Smooth muscle cell (in vitro differentiated cells): ENCODE data around the gene ARHGEF28. TPM values are rescaled to one million over a fixed set of nuclear protein-coding genes. Genes with fewer than 3 reads are reported as not detected.

Source experiments
- DNase-seq: peaks from one replicate; lab custom pipeline; 2025; ENCODE audit not compliant: unreplicated experiment; lab: John Stamatoyannopoulos, UW
- H2AFZ ChIP-seq: fragments of 200-600 bp; sonication (generic); 2 replicates; pipeline ENCODE4 v1.6.0; 2016; ENCODE audit warnings: antibody characterized with exemption, low read depth, mild to moderate bottlenecking
- H3F3A ChIP-seq: fragments of 200-600 bp; sonication (generic); 2 replicates; pipeline ENCODE4 v1.6.0; 2017; ENCODE audit warnings: antibody characterized with exemption, low read depth
- H3K27ac ChIP-seq: fragments of 200-600 bp; sonication (generic); 2 replicates; pipeline ENCODE4 v1.5.1; 2016; ENCODE audit warnings: low read depth, mild to moderate bottlenecking
- H3K27me3 ChIP-seq: fragments of 200-600 bp; sonication (generic); 2 replicates; pipeline ENCODE4 v1.6.1; 2016; ENCODE audit warnings: low read depth, mild to moderate bottlenecking
- H3K36me3 ChIP-seq: fragments of 200-600 bp; sonication (generic); 2 replicates; pipeline ENCODE4 v1.5.1; 2016; ENCODE audit warnings: low read depth
- H3K4me1 ChIP-seq: fragments of 200-600 bp; sonication (generic); 2 replicates; pipeline ENCODE4 v1.5.1; 2016; ENCODE audit warnings: low read depth
- H3K4me2 ChIP-seq: fragments of 200-600 bp; sonication (generic); 2 replicates; pipeline ENCODE4 v1.6.0; 2016; ENCODE audit warnings: mild to moderate bottlenecking
- H3K4me3 ChIP-seq: fragments of 200-600 bp; sonication (generic); 2 replicates; pipeline ENCODE4 v1.5.1; 2016; ENCODE audit warnings: mild to moderate bottlenecking
- H3K79me2 ChIP-seq: fragments of 200-600 bp; sonication (generic); 2 replicates; pipeline ENCODE4 v1.6.0; 2016; ENCODE audit warnings: low read depth, mild to moderate bottlenecking
- H3K9ac ChIP-seq: fragments of 200-600 bp; sonication (generic); 2 replicates; pipeline ENCODE4 v1.6.0; 2016; ENCODE audit warnings: low read depth
- H3K9me3 ChIP-seq: fragments of 200-600 bp; sonication (generic); replicated peaks from 2 replicates; pipeline ENCODE4 v1.5.1; 2016; ENCODE audit warnings: low read depth
- H4K20me1 ChIP-seq: fragments of 200-600 bp; sonication (generic); 2 replicates; pipeline ENCODE4 v1.6.0; 2016; ENCODE audit warnings: low read depth
- CTCF ChIP-seq: fragments of 200-600 bp; sonication (generic); IDR thresholded peaks from 2 replicates; pipeline ENCODE4 v1.5.1; 2017; ENCODE audit warnings: borderline replicate concordance, mild to moderate bottlenecking, antibody characterized with exemption; ENCODE audit not compliant: insufficient read depth, poor library complexity, severe bottlenecking
- WGBS: methylation state at CpG from one replicate; pipeline ENCODE4 v1.1.7; 2016; ENCODE audit warnings: low lambda C conversion rate; 5-methylcytosine and 5-hydroxymethylcytosine counted together
- polyA plus RNA-seq: library from polyadenylated mRNA; unstranded; fragments of >200 nt; fragmentation: Nextera tagmentation; extraction: Ambion mirVana; gene quantifications from 2 replicates; pipeline ENCODE4 v1.2.1, GENCODE V29; 2016
- total RNA-seq: library from RNA; depleted of rRNA; stranded (reverse); fragments of >200 nt; gene quantifications from 2 replicates; pipeline ENCODE4 v1.2.3, GENCODE V29; 2014

The ARHGEF28 gene
- total and polyA plus RNA-seq, 2 experiments from 2014 or later, result 0.19 to 0.90 TPM

- Histone ChIP-seq H3K27me3 (no peaks in the 10 kb centered on the region), H3K27ac (no peak overlapping the region), H3K4me1 (no peaks in the 10 kb centered on the region), H3K4me3 (no peak overlapping the region), H3F3A (no peaks in the 10 kb centered on the region), H3K9ac (no peak overlapping the region), H3K79me2 (no peaks in the 10 kb centered on the region), H2AFZ (no peak overlapping the region), H3K9me3 (no peaks in the 10 kb centered on the region), H3K36me3 (no peaks in the 10 kb centered on the region), H4K20me1 (no peaks in the 10 kb centered on the region), H3K4me2 (no peak overlapping the region)
- 81% methylated on average over 5 of the region's 5 CpGs for WGBS
- no peak for DNase-seq
- TF ChIP-seq CTCF, result no peak
Measured at GRCh38 chr5:73844165-73844564, 218.2 kb downstream of the ARHGEF28 start.

- Histone ChIP-seq H3K9ac (no peak overlapping the region), H3K27me3 (no peaks in the 10 kb centered on the region), H3F3A (no peaks in the 10 kb centered on the region), H3K4me1 (no peaks in the 10 kb centered on the region), H3K4me2 (no peak overlapping the region), H3K36me3 (no peaks in the 10 kb centered on the region), H3K79me2 (no peaks in the 10 kb centered on the region), H4K20me1 (no peaks in the 10 kb centered on the region), H3K9me3 (no peaks in the 10 kb centered on the region), H2AFZ (no peak overlapping the region), H3K4me3 (no peak overlapping the region), H3K27ac (no peak overlapping the region)
- DNase-seq, result no peak
- TF ChIP-seq CTCF, result no peak
- WGBS, result 62% methylated on average over 2 of the region's 2 CpGs
Measured at GRCh38 chr5:73851471-73852181, 225.6 kb downstream of the ARHGEF28 start.

- no peak overlapping the region for H3K4me3 ChIP-seq
- H3K4me1 ChIP-seq, result no peaks in the 10 kb centered on the region
- no peak overlapping the region for H3K27ac ChIP-seq
- no peak overlapping the region for H2AFZ ChIP-seq
- H3K27me3 ChIP-seq, result no peaks in the 10 kb centered on the region
- DNase-seq, result no peak
- no peak overlapping the region for H3K9ac ChIP-seq
- no peaks in the 10 kb centered on the region for H3K36me3 ChIP-seq
- H4K20me1 ChIP-seq, result no peaks in the 10 kb centered on the region
- H3K4me2 ChIP-seq, result no peak overlapping the region
- no peak for TF ChIP-seq CTCF
- H3F3A ChIP-seq, result no peaks in the 10 kb centered on the region
- 82% methylated on average over 4 of the region's 4 CpGs for WGBS
- no peaks in the 10 kb centered on the region for H3K79me2 ChIP-seq
- no peaks in the 10 kb centered on the region for H3K9me3 ChIP-seq
Measured at GRCh38 chr5:73853091-73853490, 227.1 kb downstream of the ARHGEF28 start.

- H3K9ac ChIP-seq, result no peak overlapping the region
- H3F3A ChIP-seq, result no peaks in the 10 kb centered on the region
- no peak for TF ChIP-seq CTCF
- H3K4me3 ChIP-seq, result no peak overlapping the region
- no peaks in the 10 kb centered on the region for H3K36me3 ChIP-seq
- H3K4me2 ChIP-seq, result no peak overlapping the region
- H3K79me2 ChIP-seq, result no peaks in the 10 kb centered on the region
- DNase-seq, result no peak
- H3K27ac ChIP-seq, result no peak overlapping the region
- no peak overlapping the region for H2AFZ ChIP-seq
- H3K27me3 ChIP-seq, result no peaks in the 10 kb centered on the region
- no peaks in the 10 kb centered on the region for H3K9me3 ChIP-seq
- H3K4me1 ChIP-seq, result no peaks in the 10 kb centered on the region
- H4K20me1 ChIP-seq, result no peaks in the 10 kb centered on the region
- WGBS, result 76% methylated on average over 5 of the region's 5 CpGs
Measured at GRCh38 chr5:73856997-73857396, 231.0 kb downstream of the ARHGEF28 start.
